ENCODE measurements around the gene SLC51B. TPM values are rescaled to one million over a fixed set of nuclear protein-coding genes. Genes with fewer than 3 reads are reported as not detected.
"Not testable (repeated sequence)": the region's sequence is repeated elsewhere in the genome, so short reads cannot be mapped to it uniquely, and the experiment has no call there.

Gene SLC51B
- total RNA-seq, 2 donors from 2014 or later = not detected

- Histone ChIP-seq H3K4me1 (ENCODE audit: control insufficient read depth in 1 of 2, low read depth in 2 of 2) (no peaks in the 10 kb centered on the region), H3K36me3 (peaks cover 8% of the 10 kb centered on the region), H3K27me3 (replicated peaks; ENCODE audit: insufficient read depth) (no peaks in the 10 kb centered on the region), H3K27ac (no peak overlapping the region), H3K4me3 (no peak overlapping the region), H3K9me3 (no peaks in the 10 kb centered on the region)
- ATAC-seq (ENCODE audit: insufficient number of reproducible peaks, low FRiP score, low read depth) (no peak), DNase-seq (ENCODE audit: low spot score) (no peak)
- TF ChIP-seq CTCF (IDR thresholded peaks at IDR 0.05) = no peak
These were observed 36.2 kb upstream of the SLC51B start for GRCh38 chr15:65008983-65009382.

- peaks cover 24% of the 10 kb centered on the region for H3K36me3 ChIP-seq
- H3K27me3 ChIP-seq (replicated peaks; ENCODE audit: insufficient read depth); DNase-seq (ENCODE audit: low spot score); ATAC-seq (ENCODE audit: insufficient number of reproducible peaks, low FRiP score, low read depth); H3K27ac ChIP-seq; H3K4me1 ChIP-seq (ENCODE audit: control insufficient read depth in 1 of 2, low read depth in 2 of 2); H3K9me3 ChIP-seq; H3K4me3 ChIP-seq: not testable (repeated sequence)
These were observed 34.0 kb upstream of the SLC51B start for GRCh38 chr15:65011198-65011597.

- ATAC-seq (ENCODE audit: insufficient number of reproducible peaks, low FRiP score, low read depth) = no peak
- Histone ChIP-seq H3K27ac (no peak overlapping the region), H3K4me1 (ENCODE audit: control insufficient read depth in 1 of 2, low read depth in 2 of 2) (no peaks in the 10 kb centered on the region), H3K36me3 (peaks cover 24% of the 10 kb centered on the region), H3K27me3 (replicated peaks; ENCODE audit: insufficient read depth) (no peaks in the 10 kb centered on the region), H3K9me3 (no peaks in the 10 kb centered on the region), H3K4me3 (no peak overlapping the region)
- DNase-seq (ENCODE audit: low spot score) = no peak
- no peak for TF ChIP-seq CTCF (IDR thresholded peaks at IDR 0.05)
These were observed 24.8 kb upstream of the SLC51B start for GRCh38 chr15:65020419-65020818.

GRCh38 chr15:65021488-65021887 is 23.7 kb upstream of the SLC51B start:
- H3K9me3 ChIP-seq = no peaks in the 10 kb centered on the region
- ATAC-seq (ENCODE audit: insufficient number of reproducible peaks, low FRiP score, low read depth) (no peak), DNase-seq (ENCODE audit: low spot score) (no peak)
- H3K27ac ChIP-seq = no peak overlapping the region
- H3K27me3 ChIP-seq (replicated peaks; ENCODE audit: insufficient read depth) = no peaks in the 10 kb centered on the region
- peaks cover 20% of the 10 kb centered on the region for H3K36me3 ChIP-seq
- no peak overlapping the region for H3K4me3 ChIP-seq
- H3K4me1 ChIP-seq (ENCODE audit: control insufficient read depth in 1 of 2, low read depth in 2 of 2) = no peaks in the 10 kb centered on the region
- no peak for TF ChIP-seq CTCF (IDR thresholded peaks at IDR 0.05)

GRCh38 chr15:65026756-65027155 is 18.4 kb upstream of the SLC51B start:
- H3K4me3 ChIP-seq = no peak overlapping the region
- peaks cover 8 to 12% of the 10 kb centered on the region in 2 donors for H3K4me1 ChIP-seq (ENCODE audit: control insufficient read depth in 1 of 2, low read depth in 2 of 2)
- TF ChIP-seq CTCF (IDR thresholded peaks at IDR 0.05) = no peak
- H3K9me3 ChIP-seq = no peaks in the 10 kb centered on the region
- no peak for DNase-seq (ENCODE audit: low spot score)
- peaks cover 5% of the 10 kb centered on the region for H3K36me3 ChIP-seq
- H3K27me3 ChIP-seq (replicated peaks; ENCODE audit: insufficient read depth) = no peaks in the 10 kb centered on the region
- ATAC-seq (ENCODE audit: insufficient number of reproducible peaks, low FRiP score, low read depth) = no peak
- H3K27ac ChIP-seq = no peak overlapping the region

GRCh38 chr15:65027593-65027992 is 17.6 kb upstream of the SLC51B start:
- Histone ChIP-seq H3K27me3 (replicated peaks; ENCODE audit: insufficient read depth) (no peaks in the 10 kb centered on the region), H3K4me1 (ENCODE audit: control insufficient read depth in 1 of 2, low read depth in 2 of 2) (peaks cover 8 to 12% of the 10 kb centered on the region in 2 donors), H3K4me3 (no peak overlapping the region), H3K27ac (no peak overlapping the region), H3K9me3 (no peaks in the 10 kb centered on the region), H3K36me3 (peaks cover 5% of the 10 kb centered on the region)
- ATAC-seq (ENCODE audit: insufficient number of reproducible peaks, low FRiP score, low read depth) (no peak), DNase-seq (ENCODE audit: low spot score) (no peak)
- TF ChIP-seq CTCF (IDR thresholded peaks at IDR 0.05) = no peak

Data from thoracic aorta (tissue), 2 donors.